Non-pigmented ciliary epithelial cell (primary cell): ENCODE results near the gene NEURL4.
A peak's percentile ranks its signal among the peaks of the same experiment; 100 is the strongest.
"Not testable (repeated sequence)": the region's sequence is repeated elsewhere in the genome, so short reads cannot be mapped to it uniquely, and the experiment has no call there.

Experiments
- DNase-seq: peaks from one replicate; pipeline ENCODE4 v3.0.0-alpha.2; 2010; ENCODE audit warnings: low read depth

NEURL4 gene

GRCh38 chr17:7347630-7348477 is 18.7 kb upstream of the NEURL4 start:
- DNase-seq, result no peak

GRCh38 chr17:7346761-7347614 is 17.9 kb upstream of the NEURL4 start:
- DNase-seq, result no peak

- no peak for DNase-seq
These were observed 14.1 kb upstream of the NEURL4 start for GRCh38 chr17:7343250-7343649.

GRCh38 chr17:7341842-7342241 is 12.7 kb upstream of the NEURL4 start:
- DNase-seq, result no peak

GRCh38 chr17:7340179-7340578 is 11.0 kb upstream of the NEURL4 start:
- DNase-seq, result no peak

- DNase-seq, result not testable (repeated sequence)
These were observed 8.5 kb upstream of the NEURL4 start for GRCh38 chr17:7337600-7337999.

GRCh38 chr17:7336240-7337175 is 7.4 kb upstream of the NEURL4 start, which contains the start of gene ACAP1:
Gene ACAP1, plus strand, starts transcription at chr17:7336529. Its CDS starts 206 bp downstream, at chr17:7336735.
- no peak for DNase-seq

- not testable (repeated sequence) for DNase-seq
These were observed 6.6 kb upstream of the NEURL4 start for GRCh38 chr17:7335765-7336164.

- no peak for DNase-seq
These were observed 5.9 kb upstream of the NEURL4 start for GRCh38 chr17:7334938-7335538.

GRCh38 chr17:7332600-7333069 is 3.5 kb upstream of the NEURL4 start:
- not testable (repeated sequence) for DNase-seq

GRCh38 chr17:7332111-7332510 is 3.0 kb upstream of the NEURL4 start:
- DNase-seq, result no peak

- DNase-seq, result no peak
These were observed 1.5 kb upstream of the NEURL4 start for GRCh38 chr17:7330638-7331015.

GRCh38 chr17:7329997-7330637 is 982 bp upstream of the NEURL4 start:
- DNase-seq, result no peak

- DNase-seq, result peak; percentile 91
These were observed 350 bp upstream of the NEURL4 start for GRCh38 chr17:7329374-7329996.

GRCh38 chr17:7328009-7328408 is 1.1 kb downstream of the NEURL4 start:
- DNase-seq, result no peak

- DNase-seq, result no peak
These were observed 1.6 kb downstream of the NEURL4 start for GRCh38 chr17:7327501-7327900.

GRCh38 chr17:7327056-7327455 is 2.1 kb downstream of the NEURL4 start:
- no peak for DNase-seq

- no peak for DNase-seq
These were observed 2.9 kb downstream of the NEURL4 start for GRCh38 chr17:7326186-7326585.

- no peak for DNase-seq
These were observed 4.1 kb downstream of the NEURL4 start for GRCh38 chr17:7325031-7325528.

- no peak for DNase-seq
These were observed 4.7 kb downstream of the NEURL4 start for GRCh38 chr17:7324438-7324779.
